WERI-Rb-1 (cell line): ENCODE measurements around the gene UBL4B.

Experiments
- DNase-seq: peaks from one replicate; pipeline ENCODE4 v3.0.0-alpha.2; 2020
- H3K27ac ChIP-seq: fragments of 250-450 bp; sonication (Bioruptor Pico); 2 replicates; pipeline ENCODE4 v1.5.1; 2020; ENCODE audit warnings: mild to moderate bottlenecking, moderate library complexity
- H3K27me3 ChIP-seq: fragments of 250-450 bp; sonication (Bioruptor Pico); 2 replicates; pipeline ENCODE4 v1.5.1; 2021; ENCODE audit warnings: mild to moderate bottlenecking, low read depth, moderate library complexity; ENCODE audit not compliant: insufficient read depth, severe bottlenecking
- H3K36me3 ChIP-seq: fragments of 250-450 bp; sonication (Bioruptor Pico); 2 replicates; pipeline ENCODE4 v1.5.1; 2020; ENCODE audit warnings: mild to moderate bottlenecking, moderate library complexity
- H3K4me3 ChIP-seq: 2 replicates; pipeline ENCODE4 v1.5.1; 2011; ENCODE audit warnings: low read depth, mild to moderate bottlenecking, control low read depth, low read length
- H3K9me3 ChIP-seq: fragments of 250-450 bp; sonication (Bioruptor Pico); 2 replicates; pipeline ENCODE4 v1.5.1; 2021; ENCODE audit warnings: mild to moderate bottlenecking, moderate library complexity; ENCODE audit not compliant: severe bottlenecking
- TF ChIP-seq, protein P1 (sequence below): IDR thresholded peaks from 2 replicates; pipeline ENCODE4 v1.5.1; 2011; ENCODE audit warnings: low read depth, mild to moderate bottlenecking, control low read depth, inconsistent platforms, low read length

Gene UBL4B

DNA sequence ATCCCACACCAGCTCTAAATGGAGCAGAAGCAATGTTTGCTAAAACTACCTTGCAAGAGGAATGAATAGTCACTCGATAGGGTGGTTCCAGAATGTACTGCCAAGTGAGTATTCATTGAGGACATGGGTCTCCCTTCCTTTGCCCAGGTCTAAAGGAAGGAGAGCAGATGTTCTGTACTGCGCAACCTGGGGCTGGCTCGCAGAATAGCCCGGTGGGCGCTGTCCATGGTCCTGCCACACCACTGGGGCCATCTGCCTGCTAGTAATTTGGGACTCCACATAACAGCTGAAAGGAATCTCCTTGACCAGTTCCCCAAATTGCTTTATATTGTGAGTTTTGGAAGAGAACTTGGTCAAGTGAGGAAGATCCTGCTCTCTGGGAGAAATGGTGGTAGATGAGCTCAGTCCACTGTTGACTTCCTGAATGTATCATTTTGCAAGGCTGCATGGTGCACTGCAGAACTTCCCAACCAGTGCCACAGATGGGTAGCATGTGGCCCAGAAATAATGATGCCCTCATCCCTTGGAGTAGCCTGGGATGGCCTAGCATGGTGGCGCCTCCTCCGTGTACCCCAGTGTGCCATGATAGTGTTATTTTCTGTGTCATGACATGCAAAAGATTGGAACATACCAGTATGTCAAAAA, 43.8 kb downstream of the UBL4B start:
- H3K27ac ChIP-seq: no peak overlapping the region
- H3K4me3 ChIP-seq: no peak overlapping the region
- H3K9me3 ChIP-seq: no peaks in the 10 kb centered on the region
- H3K27me3 ChIP-seq: no peaks in the 10 kb centered on the region
- no peak for DNase-seq
- TF ChIP-seq, protein P1, sequence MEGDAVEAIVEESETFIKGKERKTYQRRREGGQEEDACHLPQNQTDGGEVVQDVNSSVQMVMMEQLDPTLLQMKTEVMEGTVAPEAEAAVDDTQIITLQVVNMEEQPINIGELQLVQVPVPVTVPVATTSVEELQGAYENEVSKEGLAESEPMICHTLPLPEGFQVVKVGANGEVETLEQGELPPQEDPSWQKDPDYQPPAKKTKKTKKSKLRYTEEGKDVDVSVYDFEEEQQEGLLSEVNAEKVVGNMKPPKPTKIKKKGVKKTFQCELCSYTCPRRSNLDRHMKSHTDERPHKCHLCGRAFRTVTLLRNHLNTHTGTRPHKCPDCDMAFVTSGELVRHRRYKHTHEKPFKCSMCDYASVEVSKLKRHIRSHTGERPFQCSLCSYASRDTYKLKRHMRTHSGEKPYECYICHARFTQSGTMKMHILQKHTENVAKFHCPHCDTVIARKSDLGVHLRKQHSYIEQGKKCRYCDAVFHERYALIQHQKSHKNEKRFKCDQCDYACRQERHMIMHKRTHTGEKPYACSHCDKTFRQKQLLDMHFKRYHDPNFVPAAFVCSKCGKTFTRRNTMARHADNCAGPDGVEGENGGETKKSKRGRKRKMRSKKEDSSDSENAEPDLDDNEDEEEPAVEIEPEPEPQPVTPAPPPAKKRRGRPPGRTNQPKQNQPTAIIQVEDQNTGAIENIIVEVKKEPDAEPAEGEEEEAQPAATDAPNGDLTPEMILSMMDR: no peak
- H3K36me3 ChIP-seq: no peaks in the 10 kb centered on the region

GRCh38 chr1:110158261-110158660, 46.0 kb downstream of the UBL4B start:
- Histone ChIP-seq H3K9me3 (no peaks in the 10 kb centered on the region), H3K27ac (no peak overlapping the region), H3K27me3 (no peaks in the 10 kb centered on the region), H3K36me3 (no peaks in the 10 kb centered on the region), H3K4me3 (no peak overlapping the region)
- no peak for DNase-seq
- TF ChIP-seq, protein P1: no peak

GRCh38 chr1:110159168-110159567, 46.9 kb downstream of the UBL4B start:
- H3K4me3 ChIP-seq: no peak overlapping the region
- H3K27ac ChIP-seq: no peak overlapping the region
- no peaks in the 10 kb centered on the region for H3K36me3 ChIP-seq
- TF ChIP-seq, protein P1: no peak
- no peak for DNase-seq
- H3K27me3 ChIP-seq: no peaks in the 10 kb centered on the region
- no peaks in the 10 kb centered on the region for H3K9me3 ChIP-seq

GRCh38 chr1:110160538-110161100, 48.4 kb downstream of the UBL4B start:
- no peak overlapping the region for H3K4me3 ChIP-seq
- no peaks in the 10 kb centered on the region for H3K27me3 ChIP-seq
- H3K36me3 ChIP-seq: no peaks in the 10 kb centered on the region
- no peak for DNase-seq
- TF ChIP-seq, protein P1: no peak
- H3K27ac ChIP-seq: no peak overlapping the region
- H3K9me3 ChIP-seq: no peaks in the 10 kb centered on the region

- H3K27me3 ChIP-seq: no peaks in the 10 kb centered on the region
- no peak for DNase-seq
- H3K36me3 ChIP-seq: no peaks in the 10 kb centered on the region
- H3K27ac ChIP-seq: no peak overlapping the region
- no peak overlapping the region for H3K4me3 ChIP-seq
- no peaks in the 10 kb centered on the region for H3K9me3 ChIP-seq
- TF ChIP-seq, protein P1: no peak
Observed at GRCh38 chr1:110161165-110161564, 48.9 kb downstream of the UBL4B start.

DNA sequence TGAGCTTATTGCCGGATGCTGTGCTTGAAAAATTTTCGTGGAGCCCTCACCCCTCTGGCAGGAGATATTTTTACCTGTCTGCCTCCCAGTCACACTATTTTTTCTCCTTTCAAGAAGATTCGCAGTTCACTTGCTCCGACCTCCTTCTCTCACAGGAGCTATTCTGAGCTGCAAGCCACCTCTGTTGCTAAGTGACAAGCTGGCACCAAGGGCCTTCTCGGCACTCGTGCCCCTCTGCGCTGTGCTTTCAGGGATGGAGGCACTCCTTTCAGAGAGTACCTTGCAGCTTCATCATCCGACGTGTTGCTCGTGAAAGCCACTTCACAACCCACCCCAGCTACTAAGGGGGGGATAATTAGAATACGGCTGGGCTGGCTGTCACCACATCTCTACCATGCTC, 49.6 kb downstream of the UBL4B start:
- Histone ChIP-seq H3K27ac (no peak overlapping the region), H3K27me3 (no peaks in the 10 kb centered on the region), H3K4me3 (no peak overlapping the region), H3K9me3 (no peaks in the 10 kb centered on the region), H3K36me3 (no peaks in the 10 kb centered on the region)
- DNase-seq: no peak
- TF ChIP-seq, protein P1: no peak
